Osteoblast (primary cell): Measurements from ENCODE around the gene CD6. TPM values are rescaled to one million over a fixed set of nuclear protein-coding genes. Genes with fewer than 3 reads are reported as not detected.

ENCODE experiments used
- DNase-seq: peaks from one replicate; pipeline ENCODE4 v3.0.0; 2011; ENCODE audit warnings: low spot score, mixed read lengths; ENCODE audit not compliant: insufficient read length; ENCODE audit errors: missing footprints
- H2AFZ ChIP-seq: 2 replicates; pipeline ENCODE4 v1.6.0; 2011; ENCODE audit warnings: mild to moderate bottlenecking, low read length
- H3K27ac ChIP-seq: 2 replicates; pipeline ENCODE4 v1.5.1; 2011; ENCODE audit warnings: mild to moderate bottlenecking, low read depth, low read length, moderate library complexity
- H3K27me3 ChIP-seq: 2 replicates; pipeline ENCODE4 v1.6.0; 2012; ENCODE audit warnings: mild to moderate bottlenecking, control low read depth, inconsistent platforms, low read length, moderate library complexity; ENCODE audit not compliant: insufficient read depth
- H3K36me3 ChIP-seq: 2 replicates; pipeline ENCODE4 v1.5.1; 2011; ENCODE audit warnings: mild to moderate bottlenecking, low read length, control low read depth, moderate library complexity; ENCODE audit not compliant: insufficient read depth
- H3K4me1 ChIP-seq: 2 replicates; pipeline ENCODE4 v1.5.1; 2011; ENCODE audit warnings: mild to moderate bottlenecking, low read length, control low read depth, moderate library complexity; ENCODE audit not compliant: insufficient read depth
- H3K4me2 ChIP-seq: 2 replicates; pipeline ENCODE4 v1.6.0; 2011; ENCODE audit warnings: mild to moderate bottlenecking, low read length; ENCODE audit not compliant: insufficient read depth
- H3K4me3 ChIP-seq: fragments of 200-600 bp; sonication (generic); 3 replicates; pipeline ENCODE4 v1.5.1; 2012; ENCODE audit warnings: mild to moderate bottlenecking, low read length, inconsistent platforms; ENCODE audit not compliant: insufficient read depth
- H3K79me2 ChIP-seq: 2 replicates; pipeline ENCODE4 v1.6.0; 2012; ENCODE audit warnings: mild to moderate bottlenecking, low read length, control low read depth, inconsistent platforms; ENCODE audit not compliant: insufficient read depth
- H3K9me3 ChIP-seq: 2 replicates; pipeline ENCODE4 v1.5.1; 2011; ENCODE audit warnings: low read depth, low read length, control low read depth
- H4K20me1 ChIP-seq: 2 replicates; pipeline ENCODE4 v1.6.0; 2012; ENCODE audit warnings: mild to moderate bottlenecking, low read length, control low read depth; ENCODE audit not compliant: insufficient read depth
- total RNA-seq: library from RNA; depleted of rRNA; stranded (reverse); fragments of >200 nt; gene quantifications from 2 replicates; pipeline ENCODE4 v1.2.3, GENCODE V29; 2012
- TF ChIP-seq, protein P1 (sequence below): IDR thresholded peaks from 2 replicates; pipeline ENCODE4 v1.5.1; 2011; ENCODE audit warnings: mild to moderate bottlenecking, low read depth, low read length, moderate library complexity; ENCODE audit errors: extremely low read depth

CD6 gene
- total RNA-seq, 1 donor: not detected

DNA sequence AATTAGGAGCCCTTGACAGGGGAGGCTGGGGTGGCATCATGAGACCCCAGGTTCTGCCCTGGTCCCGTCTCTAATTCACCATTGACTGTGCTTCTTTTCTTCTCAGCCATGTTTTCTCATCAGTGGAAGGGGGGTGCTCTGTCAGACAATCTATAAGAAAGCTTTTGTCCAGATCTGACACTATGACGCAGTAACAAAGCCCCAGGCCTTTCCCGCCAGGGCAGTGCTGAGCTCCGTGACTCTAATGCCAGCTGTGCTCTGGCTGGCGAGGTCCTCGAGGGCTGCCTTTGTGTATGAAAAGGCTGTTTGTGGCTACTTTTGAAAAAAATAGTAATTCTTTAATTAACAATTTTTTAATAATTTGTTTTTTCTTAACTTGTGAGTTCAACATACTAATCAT, 3.2 kb downstream of the CD6 start:
- TF ChIP-seq, protein P1, sequence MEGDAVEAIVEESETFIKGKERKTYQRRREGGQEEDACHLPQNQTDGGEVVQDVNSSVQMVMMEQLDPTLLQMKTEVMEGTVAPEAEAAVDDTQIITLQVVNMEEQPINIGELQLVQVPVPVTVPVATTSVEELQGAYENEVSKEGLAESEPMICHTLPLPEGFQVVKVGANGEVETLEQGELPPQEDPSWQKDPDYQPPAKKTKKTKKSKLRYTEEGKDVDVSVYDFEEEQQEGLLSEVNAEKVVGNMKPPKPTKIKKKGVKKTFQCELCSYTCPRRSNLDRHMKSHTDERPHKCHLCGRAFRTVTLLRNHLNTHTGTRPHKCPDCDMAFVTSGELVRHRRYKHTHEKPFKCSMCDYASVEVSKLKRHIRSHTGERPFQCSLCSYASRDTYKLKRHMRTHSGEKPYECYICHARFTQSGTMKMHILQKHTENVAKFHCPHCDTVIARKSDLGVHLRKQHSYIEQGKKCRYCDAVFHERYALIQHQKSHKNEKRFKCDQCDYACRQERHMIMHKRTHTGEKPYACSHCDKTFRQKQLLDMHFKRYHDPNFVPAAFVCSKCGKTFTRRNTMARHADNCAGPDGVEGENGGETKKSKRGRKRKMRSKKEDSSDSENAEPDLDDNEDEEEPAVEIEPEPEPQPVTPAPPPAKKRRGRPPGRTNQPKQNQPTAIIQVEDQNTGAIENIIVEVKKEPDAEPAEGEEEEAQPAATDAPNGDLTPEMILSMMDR: no peak
- no peak overlapping the region for H3K4me2 ChIP-seq
- no peaks in the 10 kb centered on the region for H4K20me1 ChIP-seq
- no peaks in the 10 kb centered on the region for H3K9me3 ChIP-seq
- no peak overlapping the region for H3K27ac ChIP-seq
- DNase-seq: no peak
- no peaks in the 10 kb centered on the region for H3K79me2 ChIP-seq
- no peaks in the 10 kb centered on the region for H3K36me3 ChIP-seq
- no peak overlapping the region for H2AFZ ChIP-seq
- H3K4me1 ChIP-seq: no peaks in the 10 kb centered on the region
- H3K4me3 ChIP-seq: no peak overlapping the region
- H3K27me3 ChIP-seq: peaks cover 8% of the 10 kb centered on the region

DNA sequence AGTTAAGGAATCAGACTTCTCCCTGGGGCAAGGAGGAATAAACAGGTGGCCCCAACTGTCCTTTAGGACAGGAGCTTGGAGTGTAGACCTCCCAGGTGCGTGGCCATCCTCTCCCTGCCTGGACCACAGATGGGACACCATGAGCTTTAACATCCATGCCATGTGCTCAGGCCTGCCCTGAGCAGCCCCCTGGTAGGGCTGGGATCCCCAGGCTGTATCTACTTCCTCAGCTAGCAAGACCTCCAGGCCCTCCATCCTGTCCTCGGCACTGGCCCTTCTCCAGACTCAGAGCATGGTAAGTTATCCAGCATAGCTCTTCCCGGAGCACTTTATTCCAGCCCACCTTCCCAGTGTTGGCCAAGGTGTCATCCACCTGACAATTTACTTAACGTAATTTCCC, 5.7 kb downstream of the CD6 start:
- Histone ChIP-seq H3K36me3 (no peaks in the 10 kb centered on the region), H3K27ac (no peak overlapping the region), H4K20me1 (no peaks in the 10 kb centered on the region), H3K79me2 (no peaks in the 10 kb centered on the region), H3K4me3 (no peak overlapping the region), H3K27me3 (peaks cover 8% of the 10 kb centered on the region), H3K9me3 (no peaks in the 10 kb centered on the region), H3K4me2 (no peak overlapping the region), H3K4me1 (no peaks in the 10 kb centered on the region), H2AFZ (no peak overlapping the region)
- TF ChIP-seq, protein P1: no peak
- no peak for DNase-seq

DNA sequence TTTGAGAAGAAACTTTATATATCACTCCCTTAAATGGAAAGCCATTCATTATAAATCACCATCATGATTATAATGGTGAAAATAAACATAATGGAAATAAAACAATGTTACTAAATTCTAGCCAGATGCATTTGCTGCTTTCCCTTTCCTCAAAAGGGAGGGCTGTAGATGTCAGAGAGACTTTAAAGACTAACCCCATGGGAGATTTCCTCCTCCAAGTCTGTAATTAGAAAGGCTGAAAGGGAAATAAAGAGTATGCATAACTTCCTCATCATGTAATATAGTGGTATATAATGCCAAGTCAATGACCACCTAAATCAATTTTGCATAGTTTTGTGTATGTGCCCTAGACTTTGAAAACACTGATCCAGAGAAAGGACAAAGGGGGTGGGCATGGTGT, 6.4 kb downstream of the CD6 start:
- no peak overlapping the region for H3K4me3 ChIP-seq
- no peak overlapping the region for H3K4me2 ChIP-seq
- H4K20me1 ChIP-seq: no peaks in the 10 kb centered on the region
- no peaks in the 10 kb centered on the region for H3K36me3 ChIP-seq
- H3K27me3 ChIP-seq: peaks cover 8% of the 10 kb centered on the region
- TF ChIP-seq, protein P1: no peak
- H3K79me2 ChIP-seq: no peaks in the 10 kb centered on the region
- no peak for DNase-seq
- H2AFZ ChIP-seq: no peak overlapping the region
- H3K27ac ChIP-seq: no peak overlapping the region
- H3K4me1 ChIP-seq: no peaks in the 10 kb centered on the region
- no peaks in the 10 kb centered on the region for H3K9me3 ChIP-seq

DNA sequence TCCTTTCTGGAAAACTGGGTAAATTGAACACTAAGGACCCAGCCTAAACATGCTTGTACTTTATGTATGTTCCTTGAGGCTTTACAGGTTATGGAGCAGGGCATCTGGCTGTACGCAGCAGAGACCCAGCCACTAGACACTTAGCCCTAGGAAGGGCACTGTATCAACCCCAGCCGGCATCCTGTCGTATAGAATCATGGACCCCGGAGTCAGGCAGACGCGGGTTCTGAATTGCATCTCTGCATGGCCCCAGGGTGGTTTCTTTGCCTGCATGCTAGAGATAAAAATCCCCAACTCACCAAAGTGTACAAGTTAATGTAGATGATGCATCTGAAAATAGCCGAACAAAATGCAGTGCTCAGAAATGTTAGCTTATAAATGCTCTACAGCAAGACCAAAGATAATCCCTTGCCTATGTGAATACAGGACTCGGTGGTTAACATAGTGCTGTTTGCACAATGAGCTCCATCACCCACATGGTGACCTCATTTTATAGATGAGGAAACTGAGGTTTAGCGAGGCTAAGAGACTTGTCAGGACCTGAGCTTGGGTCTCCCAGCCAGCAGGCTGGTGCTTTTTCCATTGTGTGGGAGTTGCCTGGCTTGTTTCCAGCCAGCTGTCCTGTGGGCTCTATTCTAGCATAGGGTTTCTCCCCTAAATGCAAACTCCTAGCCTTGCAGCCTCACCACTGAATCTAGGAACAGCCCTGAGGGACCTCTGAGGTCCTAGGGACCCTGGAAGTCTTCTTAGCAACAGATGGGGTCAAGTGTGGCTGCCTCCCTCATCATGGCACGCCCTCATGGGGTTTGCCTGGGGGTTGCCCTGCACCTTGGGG, 7.3 kb downstream of the CD6 start:
- Histone ChIP-seq H2AFZ (no peak overlapping the region), H3K4me1 (no peaks in the 10 kb centered on the region), H3K9me3 (no peaks in the 10 kb centered on the region), H3K27ac (no peak overlapping the region), H3K36me3 (no peaks in the 10 kb centered on the region), H3K27me3 (peaks cover 10% of the 10 kb centered on the region), H3K4me2 (no peak overlapping the region), H4K20me1 (no peaks in the 10 kb centered on the region), H3K4me3 (no peak overlapping the region), H3K79me2 (no peaks in the 10 kb centered on the region)
- no peak for DNase-seq
- TF ChIP-seq, protein P1: no peak
